Cardiac muscle cell (in vitro differentiated cells and primary cell): ENCODE data around the gene HSPB7. TPM values are rescaled to one million over a fixed set of nuclear protein-coding genes. Genes with fewer than 3 reads are reported as not detected.

ENCODE experiments used
- DNase-seq, 2 donors: peaks; one replicate each; pipeline versions ENCODE4 v3.0.0 to v3.0.0-alpha.2; 2010 to 2017; ENCODE audit warnings: low read depth in 1 of 2, low spot score in 1 of 2
- H3K27ac ChIP-seq: fragments of 200-600 bp; sonication (generic); 2 replicates; pipeline ENCODE4 v1.5.1; 2016
- H3K27me3 ChIP-seq: fragments of 200-600 bp; sonication (generic); 2 replicates; pipeline ENCODE4 v1.6.0; 2016; ENCODE audit warnings: control low read depth
- H3K36me3 ChIP-seq: fragments of 200-600 bp; sonication (generic); 2 replicates; pipeline ENCODE4 v1.5.1; 2016; ENCODE audit warnings: control low read depth
- H3K4me1 ChIP-seq: fragments of 200-600 bp; sonication (generic); 2 replicates; pipeline ENCODE4 v1.8.1; 2017; ENCODE audit warnings: low read depth, mild to moderate bottlenecking, mixed run types
- H3K4me3 ChIP-seq: fragments of 200-600 bp; sonication (generic); 2 replicates; pipeline ENCODE4 v1.5.1; 2016; ENCODE audit warnings: mild to moderate bottlenecking
- H3K9me3 ChIP-seq: fragments of 200-600 bp; sonication (generic); 2 replicates; pipeline ENCODE4 v1.5.1; 2017; ENCODE audit warnings: low read depth, mild to moderate bottlenecking, control low read depth
- CTCF ChIP-seq: IDR thresholded peaks from 2 replicates; pipeline ENCODE4 v1.5.1; 2012; ENCODE audit warnings: low read depth, mild to moderate bottlenecking, low read length
- polyA plus RNA-seq: library from polyadenylated mRNA; unstranded; fragments of >200 nt; fragmentation: Nextera tagmentation; extraction: Ambion mirVana; gene quantifications from 2 replicates; pipeline ENCODE4 v1.2.1, GENCODE V29; 2016
- total RNA-seq: library from RNA; depleted of rRNA; stranded (reverse); fragments of >200 nt; gene quantifications from 2 replicates; pipeline ENCODE4 v1.2.3, GENCODE V29; 2016

Gene HSPB7
- total and polyA plus RNA-seq, 2 experiments from 2014 or later = 509 to 2,165 TPM

DNA sequence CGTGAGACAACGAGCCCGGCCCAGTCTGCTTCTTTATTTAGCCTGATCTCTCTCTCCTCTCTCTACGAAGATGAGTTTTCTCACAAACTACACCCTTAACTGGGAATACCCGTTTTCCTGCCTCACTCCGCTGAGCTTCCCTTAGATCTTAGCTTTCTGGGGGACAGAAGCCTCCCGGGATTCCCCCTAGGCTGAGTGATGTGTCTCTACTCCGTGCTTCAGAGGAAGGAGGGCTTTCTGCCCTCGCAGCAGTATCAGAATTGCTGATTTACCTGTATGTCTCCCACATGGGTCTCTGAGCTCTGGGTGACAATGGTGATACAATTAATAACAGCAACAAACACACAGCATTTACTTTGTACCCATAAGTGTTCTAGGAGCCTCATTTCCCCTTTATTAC, 43.0 kb downstream of the HSPB7 start:
- Histone ChIP-seq H3K4me1 (peaks cover 11% of the 10 kb centered on the region), H3K36me3 (peaks cover 6% of the 10 kb centered on the region), H3K27ac (peak overlapping the region; percentile 89), H3K4me3 (peak overlapping the region; percentile 47), H3K27me3 (no peaks in the 10 kb centered on the region), H3K9me3 (no peaks in the 10 kb centered on the region)
- no peak for TF ChIP-seq CTCF
- no peak for DNase-seq

GRCh38 chr1:15973772-15974171, 44.1 kb downstream of the HSPB7 start:
- no peak overlapping the region for H3K27ac ChIP-seq
- H3K4me1 ChIP-seq = peaks cover 11% of the 10 kb centered on the region
- no peak for DNase-seq
- H3K4me3 ChIP-seq = no peak overlapping the region
- H3K27me3 ChIP-seq = no peaks in the 10 kb centered on the region
- no peaks in the 10 kb centered on the region for H3K9me3 ChIP-seq
- TF ChIP-seq CTCF = no peak
- peaks cover 8% of the 10 kb centered on the region for H3K36me3 ChIP-seq

GRCh38 chr1:15972409-15972808, 45.4 kb downstream of the HSPB7 start:
- Histone ChIP-seq H3K36me3 (peaks cover 10% of the 10 kb centered on the region), H3K4me1 (peaks cover 11% of the 10 kb centered on the region), H3K27me3 (no peaks in the 10 kb centered on the region), H3K27ac (no peak overlapping the region), H3K4me3 (no peak overlapping the region), H3K9me3 (no peaks in the 10 kb centered on the region)
- no peak for DNase-seq
- TF ChIP-seq CTCF = no peak

DNA sequence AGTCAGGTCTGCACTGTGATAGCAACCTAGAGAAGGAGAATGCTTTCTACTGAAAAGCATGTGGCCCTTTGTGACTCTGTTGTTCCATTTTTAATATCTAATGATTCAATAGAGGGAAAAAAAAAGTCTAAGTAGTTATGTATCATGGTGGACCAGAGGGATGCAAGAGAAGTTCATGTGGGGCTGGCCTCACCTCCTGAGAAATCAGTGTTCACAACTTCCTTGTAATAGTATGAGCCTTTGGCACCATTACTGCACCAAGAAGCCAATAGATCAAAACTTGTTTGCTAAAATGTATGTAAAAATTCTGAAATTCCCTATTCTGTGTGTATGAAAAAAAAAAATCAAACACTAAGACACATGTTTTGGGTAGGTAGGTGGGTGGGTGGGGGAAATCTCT, 46.9 kb downstream of the HSPB7 start:
- Histone ChIP-seq H3K4me3 (no peak overlapping the region), H3K9me3 (no peaks in the 10 kb centered on the region)
- TF ChIP-seq CTCF = no peak

GRCh38 chr1:15969321-15969880, 48.4 kb downstream of the HSPB7 start:
- TF ChIP-seq CTCF = no peak
- Histone ChIP-seq H3K4me3 (no peak overlapping the region), H3K9me3 (no peaks in the 10 kb centered on the region), H3K27ac (no peak overlapping the region), H3K27me3 (no peaks in the 10 kb centered on the region), H3K4me1 (peaks cover 3% of the 10 kb centered on the region), H3K36me3 (peaks cover 10% of the 10 kb centered on the region)
- no peak for DNase-seq

More for the DNA sequence above, 46.9 kb downstream of the HSPB7 start:
- Histone ChIP-seq H3K4me1 (peaks cover 11% of the 10 kb centered on the region), H3K27me3 (no peaks in the 10 kb centered on the region), H3K27ac (no peak overlapping the region), H3K36me3 (peaks cover 10% of the 10 kb centered on the region)
- no peak for DNase-seq
